Mesendoderm (in vitro differentiated cells): ENCODE results near the gene CRYBG1.

Experiments
- DNase-seq: peaks from one replicate; pipeline ENCODE4 v3.0.0; 2013
- H2AK5ac ChIP-seq: 2 replicates; pipeline ENCODE4 v1.6.1; 2013; ENCODE audit warnings: low read length, inconsistent platforms
- H2BK120ac ChIP-seq: 2 replicates; pipeline ENCODE4 v1.6.1; 2013; ENCODE audit warnings: low read depth, mild to moderate bottlenecking, low read length, moderate library complexity, mixed read lengths
- H2BK15ac ChIP-seq: replicated peaks from 2 replicates; pipeline ENCODE4 v1.6.1; 2013; ENCODE audit warnings: low read depth, mild to moderate bottlenecking, moderate library complexity
- H2BK5ac ChIP-seq: 2 replicates; pipeline ENCODE4 v1.6.1; 2013; ENCODE audit warnings: low read length, inconsistent platforms
- H3K18ac ChIP-seq: 2 replicates; pipeline ENCODE4 v1.6.1; 2013; ENCODE audit warnings: mild to moderate bottlenecking, low read length, mixed read lengths
- H3K23ac ChIP-seq: one replicate; pipeline ENCODE4 v1.6.1; 2013; ENCODE audit warnings: low read length
- H3K27ac ChIP-seq: 2 replicates; pipeline ENCODE4 v1.5.1; 2013; ENCODE audit warnings: low read depth, mild to moderate bottlenecking, inconsistent platforms, low read length, moderate library complexity
- H3K27me3 ChIP-seq: 2 replicates; pipeline ENCODE4 v1.6.1; 2013; ENCODE audit warnings: low read length, control low read depth, mild to moderate bottlenecking, inconsistent platforms; ENCODE audit not compliant: insufficient read depth, poor library complexity
- H3K36me3 ChIP-seq: 2 replicates; pipeline ENCODE4 v1.6.1; 2013; ENCODE audit warnings: low read length, inconsistent platforms; ENCODE audit not compliant: control insufficient read depth, insufficient read depth
- H3K4ac ChIP-seq: one replicate; pipeline ENCODE4 v1.6.1; 2013; ENCODE audit warnings: low read depth, mild to moderate bottlenecking, low read length, moderate library complexity
- H3K4me1 ChIP-seq: 2 replicates; pipeline ENCODE4 v1.6.1; 2013; ENCODE audit warnings: low read depth, low read length, inconsistent platforms; ENCODE audit not compliant: control insufficient read depth
- H3K4me2 ChIP-seq: 2 replicates; pipeline ENCODE4 v1.6.1; 2013; ENCODE audit warnings: low read length
- H3K4me3 ChIP-seq: 2 replicates; pipeline ENCODE4 v1.5.1; 2013; ENCODE audit warnings: mild to moderate bottlenecking, low read length
- H3K56ac ChIP-seq: one replicate; pipeline ENCODE4 v1.6.1; 2013; ENCODE audit warnings: low read length
- H3K79me1 ChIP-seq: 2 replicates; pipeline ENCODE4 v1.6.1; 2013; ENCODE audit warnings: low read length, inconsistent platforms
- H3K79me2 ChIP-seq: 2 replicates; pipeline ENCODE4 v1.6.1; 2013; ENCODE audit warnings: mild to moderate bottlenecking, low read length; ENCODE audit not compliant: control insufficient read depth, insufficient read depth
- H3K9ac ChIP-seq: 2 replicates; pipeline ENCODE4 v1.6.1; 2013; ENCODE audit warnings: low read length, inconsistent platforms
- H4K5ac ChIP-seq: one replicate; pipeline ENCODE4 v1.6.1; 2013; ENCODE audit warnings: low read length
- H4K8ac ChIP-seq: one replicate; pipeline ENCODE4 v1.6.1; 2013; ENCODE audit warnings: low read depth, mild to moderate bottlenecking, control low read depth, low read length, moderate library complexity
- WGBS: extraction: QIAGEN DNeasy Blood & Tissue Kit; methylation state at CpG from one replicate; pipeline ENCODE4 v1.1.7; 2013; ENCODE audit warnings: low lambda C conversion rate, missing lambda C conversion rate; ENCODE audit not compliant: insufficient coverage; ENCODE audit errors: extremely low coverage; 5-methylcytosine and 5-hydroxymethylcytosine counted together

The CRYBG1 gene

DNA sequence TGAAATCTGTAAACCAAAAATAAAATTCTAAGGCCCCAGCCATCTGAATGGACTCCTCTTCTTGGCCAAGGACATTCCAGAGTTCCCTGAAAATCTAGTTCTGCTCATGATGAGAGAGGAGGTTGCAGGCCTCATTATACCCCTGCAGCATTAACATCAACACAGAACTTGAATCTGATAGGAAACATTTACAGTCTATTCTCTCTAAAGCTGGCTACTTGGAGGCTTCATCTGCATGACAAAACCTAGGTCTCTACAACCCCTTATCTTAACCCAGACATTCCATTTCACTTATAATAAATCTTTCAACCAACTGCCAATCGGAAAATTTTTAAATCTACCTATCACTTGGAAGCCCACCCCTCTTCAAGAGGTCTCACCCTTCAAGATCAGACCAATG, 253.1 kb downstream of the CRYBG1 start:
- H4K5ac ChIP-seq: no peak overlapping the region
- no peak overlapping the region for H2BK15ac ChIP-seq
- no peaks in the 10 kb centered on the region for H3K79me2 ChIP-seq
- no peaks in the 10 kb centered on the region for H3K27me3 ChIP-seq
- peak; percentile 29 for DNase-seq
- H3K9ac ChIP-seq: no peak overlapping the region
- no peak overlapping the region for H3K4ac ChIP-seq
- no peak overlapping the region for H4K8ac ChIP-seq
- no peak overlapping the region for H2BK5ac ChIP-seq
- no peak overlapping the region for H3K18ac ChIP-seq
- H3K4me2 ChIP-seq: no peak overlapping the region
- no peak overlapping the region for H3K4me3 ChIP-seq
- peaks cover 2% of the 10 kb centered on the region for H3K4me1 ChIP-seq
- H2BK120ac ChIP-seq: no peak overlapping the region
- WGBS: no CpG with 5 or more reads among the region's 1 CpG
- no peak overlapping the region for H2AK5ac ChIP-seq
- H3K27ac ChIP-seq: no peak overlapping the region
- peaks cover 1% of the 10 kb centered on the region for H3K36me3 ChIP-seq
- H3K56ac ChIP-seq: no peak overlapping the region
- H3K23ac ChIP-seq: no peak overlapping the region
- no peaks in the 10 kb centered on the region for H3K79me1 ChIP-seq

DNA sequence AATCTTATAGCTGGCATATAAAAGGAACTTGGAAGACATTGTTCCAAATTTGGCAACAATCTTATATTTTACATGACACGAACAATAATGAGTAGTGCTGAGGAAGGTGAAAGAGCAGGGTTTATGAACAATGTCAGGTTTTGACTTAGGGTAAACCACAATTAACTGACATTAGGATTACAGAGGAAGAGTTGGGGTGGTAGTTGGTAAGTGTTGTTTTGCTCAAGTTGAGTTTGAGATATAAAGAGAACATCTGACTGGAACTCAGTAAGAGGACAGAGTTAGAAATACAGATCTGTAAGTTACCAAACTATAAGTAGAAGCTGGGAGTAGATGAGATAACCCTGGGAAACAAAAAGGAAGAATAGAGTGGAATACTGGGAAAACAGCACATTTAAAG, 253.6 kb downstream of the CRYBG1 start:
- Histone ChIP-seq H3K56ac (no peak overlapping the region), H3K23ac (no peak overlapping the region), H3K18ac (no peak overlapping the region), H2BK5ac (no peak overlapping the region), H2BK15ac (no peak overlapping the region), H3K79me1 (no peaks in the 10 kb centered on the region), H3K27me3 (no peaks in the 10 kb centered on the region), H3K4me2 (no peak overlapping the region), H4K5ac (no peak overlapping the region), H4K8ac (no peak overlapping the region), H3K4me3 (no peak overlapping the region), H2AK5ac (no peak overlapping the region), H3K27ac (no peak overlapping the region), H3K4me1 (peaks cover 2% of the 10 kb centered on the region), H3K79me2 (no peaks in the 10 kb centered on the region), H3K4ac (no peak overlapping the region), H3K9ac (no peak overlapping the region), H2BK120ac (no peak overlapping the region), H3K36me3 (peaks cover 1% of the 10 kb centered on the region)
- WGBS: no CpG with 5 or more reads among the region's 1 CpG
- DNase-seq: no peak

DNA sequence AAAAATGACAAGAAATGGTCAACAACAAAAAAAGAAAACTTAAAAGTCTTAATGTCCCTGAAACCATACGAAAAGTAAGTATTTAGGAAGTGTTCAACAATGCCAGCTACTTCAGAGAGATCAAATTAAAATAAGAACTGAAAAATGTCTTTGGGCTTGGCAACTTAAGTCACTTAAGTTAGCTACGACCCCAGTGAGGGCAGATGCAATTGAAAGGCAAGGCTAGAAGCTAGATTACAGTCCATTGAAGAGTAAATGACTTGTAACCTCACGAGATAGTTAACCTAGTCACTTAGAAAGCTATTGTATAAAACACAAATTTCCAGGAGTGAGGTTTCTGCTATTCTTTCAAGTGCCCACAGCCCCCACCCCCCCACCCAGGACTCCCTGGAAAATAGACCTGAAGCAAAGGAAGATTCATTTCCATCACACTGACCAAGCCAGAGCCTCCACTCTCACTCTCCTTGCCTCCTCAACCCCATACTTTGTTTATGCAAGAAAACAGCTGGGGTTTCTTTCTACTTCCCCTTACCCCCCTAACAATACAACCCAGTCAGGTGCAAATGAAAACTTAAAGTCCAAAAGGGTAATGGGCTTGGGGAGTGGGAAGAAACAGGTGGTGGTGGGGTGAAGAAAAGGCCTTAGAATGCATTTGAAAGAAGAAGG, 254.2 kb downstream of the CRYBG1 start:
- H2BK5ac ChIP-seq: no peak overlapping the region
- H3K79me1 ChIP-seq: no peaks in the 10 kb centered on the region
- H3K4me2 ChIP-seq: no peak overlapping the region
- H3K56ac ChIP-seq: no peak overlapping the region
- DNase-seq: no peak
- H3K27ac ChIP-seq: no peak overlapping the region
- no peak overlapping the region for H2AK5ac ChIP-seq
- no peak overlapping the region for H3K18ac ChIP-seq
- H3K79me2 ChIP-seq: no peaks in the 10 kb centered on the region
- H3K36me3 ChIP-seq: peaks cover 1% of the 10 kb centered on the region
- no peak overlapping the region for H3K23ac ChIP-seq
- no CpG with 5 or more reads among the region's 3 CpGs for WGBS
- no peak overlapping the region for H3K9ac ChIP-seq
- peaks cover 2% of the 10 kb centered on the region for H3K4me1 ChIP-seq
- H4K8ac ChIP-seq: no peak overlapping the region
- no peak overlapping the region for H2BK15ac ChIP-seq
- no peak overlapping the region for H2BK120ac ChIP-seq
- no peak overlapping the region for H3K4me3 ChIP-seq
- no peak overlapping the region for H3K4ac ChIP-seq
- H3K27me3 ChIP-seq: no peaks in the 10 kb centered on the region
- H4K5ac ChIP-seq: no peak overlapping the region

DNA sequence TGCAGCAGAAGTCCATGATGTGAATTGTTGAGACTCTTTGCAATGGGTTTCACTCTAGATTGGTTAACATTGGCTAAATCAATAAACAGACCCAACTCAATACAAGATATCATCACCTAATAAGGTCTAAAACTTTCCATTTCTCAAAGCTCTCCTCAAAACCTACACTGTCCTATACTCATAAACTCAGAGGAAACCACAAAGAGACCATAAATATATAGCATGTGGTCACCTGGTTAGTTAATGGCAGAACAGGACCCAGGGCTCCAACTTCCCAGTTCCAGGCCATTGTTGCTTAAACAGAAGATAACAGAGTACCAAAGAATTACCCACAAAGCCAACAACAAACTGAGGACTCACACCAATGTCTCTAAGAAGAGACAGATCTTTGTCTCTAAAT, 256.8 kb downstream of the CRYBG1 start:
- DNase-seq: no peak
- no peak overlapping the region for H3K27ac ChIP-seq
- no peak overlapping the region for H2AK5ac ChIP-seq

DNA sequence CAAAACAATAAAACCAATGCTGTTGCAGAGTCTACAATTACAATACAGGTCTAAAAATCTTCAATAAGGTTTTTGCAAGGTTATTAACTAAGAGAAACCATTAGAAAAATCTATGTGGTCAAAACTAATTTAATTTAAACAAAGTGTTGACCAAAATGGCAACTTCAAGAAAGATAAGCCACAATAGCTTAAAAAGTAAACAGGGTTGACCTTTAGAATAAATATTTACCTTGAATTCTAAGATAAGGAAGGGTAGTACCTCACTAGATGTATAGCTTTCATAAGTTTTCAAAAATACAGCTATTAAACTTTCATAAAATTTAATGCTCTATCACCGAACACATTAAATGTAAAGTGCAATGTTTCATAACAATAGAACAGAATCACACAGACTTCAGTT, 257.3 kb downstream of the CRYBG1 start:
- no peak for DNase-seq
- Histone ChIP-seq H3K27me3 (no peaks in the 10 kb centered on the region), H3K27ac (no peak overlapping the region), H3K23ac (no peak overlapping the region), H3K4me2 (no peak overlapping the region), H3K4ac (no peak overlapping the region), H4K8ac (no peak overlapping the region), H3K79me1 (no peaks in the 10 kb centered on the region), H3K4me3 (no peak overlapping the region), H3K18ac (no peak overlapping the region), H3K56ac (no peak overlapping the region), H2BK15ac (no peak overlapping the region), H2BK5ac (no peak overlapping the region), H4K5ac (no peak overlapping the region), H3K4me1 (peaks cover 2% of the 10 kb centered on the region), H3K36me3 (peaks cover 1% of the 10 kb centered on the region), H3K79me2 (no peaks in the 10 kb centered on the region), H2AK5ac (no peak overlapping the region), H2BK120ac (no peak overlapping the region), H3K9ac (no peak overlapping the region)
- WGBS: no CpG with 5 or more reads among the region's 1 CpG

More for the DNA sequence above, 256.8 kb downstream of the CRYBG1 start:
- Histone ChIP-seq H3K36me3 (peaks cover 1% of the 10 kb centered on the region), H3K4me3 (no peak overlapping the region), H2BK15ac (no peak overlapping the region), H3K4ac (no peak overlapping the region), H3K18ac (no peak overlapping the region), H3K23ac (no peak overlapping the region), H3K4me1 (peaks cover 2% of the 10 kb centered on the region), H3K9ac (no peak overlapping the region), H2BK120ac (no peak overlapping the region), H4K5ac (no peak overlapping the region), H2BK5ac (no peak overlapping the region), H3K4me2 (no peak overlapping the region), H3K56ac (no peak overlapping the region), H3K79me2 (no peaks in the 10 kb centered on the region), H3K79me1 (no peaks in the 10 kb centered on the region), H4K8ac (no peak overlapping the region), H3K27me3 (no peaks in the 10 kb centered on the region)

DNA sequence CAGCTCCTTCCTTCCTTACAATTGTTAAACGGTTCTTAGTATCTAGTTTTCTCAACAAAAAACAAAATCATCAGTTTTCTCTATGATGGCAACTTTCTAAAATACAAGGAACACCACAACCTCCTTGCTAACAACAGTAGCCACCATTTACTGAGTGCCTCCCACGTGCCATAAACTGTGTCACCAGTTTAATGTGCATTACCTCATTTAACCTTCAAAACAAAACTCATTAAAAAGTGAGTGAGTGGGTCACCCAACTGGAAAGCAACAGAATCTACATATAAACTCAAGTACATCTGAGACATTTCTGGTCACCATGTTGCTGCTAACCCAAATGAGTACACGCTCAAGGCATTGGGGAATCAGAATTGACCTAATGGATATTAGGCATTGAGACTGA, 257.8 kb downstream of the CRYBG1 start:
- Histone ChIP-seq H3K23ac (no peak overlapping the region), H3K4me1 (peaks cover 2% of the 10 kb centered on the region), H2AK5ac (no peak overlapping the region), H3K79me1 (no peaks in the 10 kb centered on the region), H4K8ac (no peak overlapping the region), H4K5ac (no peak overlapping the region), H3K4ac (no peak overlapping the region), H3K36me3 (peaks cover 1% of the 10 kb centered on the region), H2BK15ac (no peak overlapping the region), H3K18ac (no peak overlapping the region), H3K27me3 (no peaks in the 10 kb centered on the region), H3K4me3 (no peak overlapping the region), H3K56ac (no peak overlapping the region), H2BK5ac (no peak overlapping the region), H2BK120ac (no peak overlapping the region), H3K27ac (no peak overlapping the region), H3K4me2 (no peak overlapping the region), H3K79me2 (no peaks in the 10 kb centered on the region), H3K9ac (no peak overlapping the region)
- no CpG with 5 or more reads among the region's 3 CpGs for WGBS
- no peak for DNase-seq
